Fibroblast of lung (primary cell): ENCODE results near the gene SURF6.
"Not testable (repeated sequence)": the region's sequence is repeated elsewhere in the genome, so short reads cannot be mapped to it uniquely, and the experiment has no call there.

Experiments
- CTCF ChIP-seq, 2 donors: IDR thresholded peaks in 1 of 2; conservative IDR thresholded peaks in 1 of 2; 1 replicate in 1 of 2; 2 replicates in 1 of 2; pipeline ENCODE4 v1.5.1; 2011 to 2012; ENCODE audit warnings: low read length in 2 of 2, control low read depth in 1 of 2, inconsistent platforms in 1 of 2, low read depth in 1 of 2, mild to moderate bottlenecking in 1 of 2
- EZH2 ChIP-seq: IDR thresholded peaks from 2 replicates; pipeline ENCODE4 v1.5.1; 2012; ENCODE audit warnings: low read length, control low read depth, mild to moderate bottlenecking; ENCODE audit errors: missing control alignments

- not testable (repeated sequence) for TF ChIP-seq CTCF (conservative IDR thresholded peaks at IDR 0.05 in 1 of 2, IDR thresholded peaks at IDR 0.05 in 1 of 2; ENCODE audit: low read depth in 1 of 2, low read length in 2 of 2); EZH2
Observed at GRCh38 chr9:133377280-133377679, 41.3 kb upstream of the SURF6 start.
